ENCODE measurements around the gene GMNN.

GMNN gene

DNA sequence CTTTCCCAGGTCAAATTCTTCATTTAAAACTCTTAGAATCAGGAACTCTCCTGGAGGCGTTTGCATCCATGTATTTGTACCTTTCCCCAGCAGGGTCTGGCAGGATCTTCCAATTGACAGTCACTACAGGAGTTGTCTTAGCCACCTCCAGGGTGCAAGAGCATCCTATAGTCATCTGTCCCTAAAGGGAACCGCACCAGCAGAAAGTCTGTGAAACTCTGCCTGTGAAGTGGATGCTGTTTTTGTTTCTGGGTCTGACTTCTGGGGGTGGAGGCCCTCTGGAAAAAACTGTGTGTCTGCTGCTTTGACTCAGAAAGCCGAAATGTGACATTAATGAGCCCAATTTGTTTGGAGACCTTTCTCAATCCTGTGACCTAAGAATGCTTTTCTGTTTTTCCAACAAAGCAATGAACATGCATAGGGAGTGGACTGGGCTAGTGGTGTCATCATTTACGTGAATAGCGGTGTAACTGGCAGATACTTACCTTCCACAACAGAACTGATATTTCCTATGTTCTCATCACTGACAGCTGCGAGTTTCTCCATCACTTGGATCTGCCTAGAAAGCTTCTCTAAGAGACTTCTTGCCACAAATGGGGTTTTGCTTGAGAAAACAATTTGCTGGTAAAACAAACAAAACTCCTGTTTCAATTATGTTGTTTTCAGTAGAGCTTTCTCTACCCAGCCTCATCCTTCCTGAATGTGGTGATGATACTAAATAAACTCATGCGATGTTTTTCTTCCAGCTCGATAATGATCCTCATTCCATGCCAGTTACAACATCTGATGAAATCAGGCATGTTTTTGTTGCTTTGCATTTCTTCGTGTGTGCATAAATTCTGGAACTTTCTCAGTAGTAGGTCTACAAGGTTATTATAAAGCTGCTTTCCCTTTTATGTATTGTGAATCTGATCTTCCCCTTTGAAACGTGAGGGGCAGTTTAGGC lies 57.3 kb downstream of the GMNN start:
- Histone ChIP-seq H3K4me3 (ENCODE audit: low read depth, low read length) (no peak overlapping the region), H3K36me3 (no peaks in the 10 kb centered on the region), H3K27me3 (ENCODE audit: insufficient read depth, low read depth, severe bottlenecking) (no peaks in the 10 kb centered on the region), H3K9me3 (ENCODE audit: severe bottlenecking) (no peaks in the 10 kb centered on the region), H3K27ac (no peak overlapping the region)
- TF ChIP-seq, protein P1, sequence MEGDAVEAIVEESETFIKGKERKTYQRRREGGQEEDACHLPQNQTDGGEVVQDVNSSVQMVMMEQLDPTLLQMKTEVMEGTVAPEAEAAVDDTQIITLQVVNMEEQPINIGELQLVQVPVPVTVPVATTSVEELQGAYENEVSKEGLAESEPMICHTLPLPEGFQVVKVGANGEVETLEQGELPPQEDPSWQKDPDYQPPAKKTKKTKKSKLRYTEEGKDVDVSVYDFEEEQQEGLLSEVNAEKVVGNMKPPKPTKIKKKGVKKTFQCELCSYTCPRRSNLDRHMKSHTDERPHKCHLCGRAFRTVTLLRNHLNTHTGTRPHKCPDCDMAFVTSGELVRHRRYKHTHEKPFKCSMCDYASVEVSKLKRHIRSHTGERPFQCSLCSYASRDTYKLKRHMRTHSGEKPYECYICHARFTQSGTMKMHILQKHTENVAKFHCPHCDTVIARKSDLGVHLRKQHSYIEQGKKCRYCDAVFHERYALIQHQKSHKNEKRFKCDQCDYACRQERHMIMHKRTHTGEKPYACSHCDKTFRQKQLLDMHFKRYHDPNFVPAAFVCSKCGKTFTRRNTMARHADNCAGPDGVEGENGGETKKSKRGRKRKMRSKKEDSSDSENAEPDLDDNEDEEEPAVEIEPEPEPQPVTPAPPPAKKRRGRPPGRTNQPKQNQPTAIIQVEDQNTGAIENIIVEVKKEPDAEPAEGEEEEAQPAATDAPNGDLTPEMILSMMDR (IDR thresholded peaks at IDR 0.05; ENCODE audit: low read depth, low read length), result no peak
- DNase-seq, result no peak

DNA sequence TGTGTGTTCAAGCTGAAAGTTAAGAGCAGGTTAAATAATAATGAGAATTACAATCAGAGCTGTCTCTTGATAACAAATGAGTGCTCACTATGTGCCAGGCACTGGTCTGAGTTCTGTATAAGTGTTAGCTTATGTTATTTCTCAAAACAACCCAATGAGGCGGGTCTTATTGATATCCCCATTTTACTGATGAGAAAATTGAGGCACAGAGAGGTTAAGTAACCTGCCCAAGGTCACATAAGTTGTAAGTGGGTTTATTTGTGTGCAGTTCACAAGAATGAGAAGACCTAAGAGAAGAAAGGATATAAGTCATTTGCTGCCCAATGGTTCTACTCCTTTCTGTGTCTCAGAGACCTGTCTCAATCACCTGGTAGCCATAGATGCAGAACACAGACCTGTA lies 58.1 kb downstream of the GMNN start:
- Histone ChIP-seq H3K4me3 (ENCODE audit: low read depth, low read length) (no peak overlapping the region), H3K27ac (no peak overlapping the region), H3K9me3 (ENCODE audit: severe bottlenecking) (no peaks in the 10 kb centered on the region), H3K27me3 (ENCODE audit: insufficient read depth, low read depth, severe bottlenecking) (no peaks in the 10 kb centered on the region), H3K36me3 (no peaks in the 10 kb centered on the region)
- no peak for DNase-seq
- TF ChIP-seq, protein P1 (IDR thresholded peaks at IDR 0.05; ENCODE audit: low read depth, low read length), result no peak

DNA sequence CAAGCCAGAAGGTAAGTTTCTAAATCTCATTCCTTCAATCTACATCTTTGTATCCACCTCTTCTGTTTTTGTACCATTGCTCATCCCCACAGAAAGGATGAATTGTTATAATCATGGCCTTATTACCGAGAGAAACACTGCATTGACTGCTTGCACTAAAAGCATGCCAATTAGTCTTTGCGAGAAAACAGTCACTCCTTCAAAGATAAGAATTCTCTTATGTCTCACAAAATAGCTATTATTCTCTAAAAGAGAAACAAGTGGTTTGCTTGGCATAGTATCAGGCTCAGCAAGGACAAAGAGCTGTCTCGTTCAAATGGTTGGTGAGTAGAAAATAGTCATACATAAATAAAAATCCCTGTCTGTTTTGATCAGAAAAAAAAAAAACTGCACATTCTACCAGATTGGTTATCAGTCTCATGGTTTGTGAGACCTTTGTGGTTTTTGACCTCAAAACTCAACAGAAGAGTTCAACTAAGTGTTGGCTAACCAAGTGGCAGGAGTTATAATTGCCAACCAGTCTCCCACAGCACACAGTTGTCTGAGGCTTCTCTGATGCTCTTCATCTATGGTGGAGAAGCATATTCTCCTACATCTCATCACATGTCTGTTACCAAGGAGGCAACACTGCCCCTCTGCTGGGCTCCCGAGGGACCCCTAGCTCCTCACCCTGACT lies 59.1 kb downstream of the GMNN start:
- no peak for DNase-seq
- H3K27me3 ChIP-seq (ENCODE audit: insufficient read depth, low read depth, severe bottlenecking), result no peaks in the 10 kb centered on the region
- no peaks in the 10 kb centered on the region for H3K36me3 ChIP-seq
- no peaks in the 10 kb centered on the region for H3K9me3 ChIP-seq (ENCODE audit: severe bottlenecking)
- no peak overlapping the region for H3K4me3 ChIP-seq (ENCODE audit: low read depth, low read length)
- TF ChIP-seq, protein P1 (IDR thresholded peaks at IDR 0.05; ENCODE audit: low read depth, low read length), result no peak
- no peak overlapping the region for H3K27ac ChIP-seq
